22Rv1 (cell line): ENCODE results near the gene CFAP61.

Experiments used
- CTCF ChIP-seq: fragments of 450-650 bp; IDR thresholded peaks from 2 replicates; pipeline ENCODE4 v1.5.1; 2017; ENCODE audit warnings: mild to moderate bottlenecking
- ZFX ChIP-seq: fragments of 450-650 bp; IDR thresholded peaks from 2 replicates; pipeline ENCODE4 v1.6.1; 2017; ENCODE audit warnings: antibody characterized with exemption, borderline replicate concordance

GRCh38 chr20:20079102-20079784, 26.9 kb downstream of the CFAP61 start:
- TF ChIP-seq CTCF (no peak), ZFX (no peak)
